Measurements from ENCODE around the gene ATP6V0A1.
A peak's percentile ranks its signal among the peaks of the same experiment; 100 is the strongest.
"Not testable (repeated sequence)": the region's sequence is repeated elsewhere in the genome, so short reads cannot be mapped to it uniquely, and the experiment has no call there.

Gene ATP6V0A1

GRCh38 chr17:42477824-42478223 is 19.1 kb downstream of the ATP6V0A1 start:
- not testable (repeated sequence) for DNase-seq

- DNase-seq, result no peak
Observed at GRCh38 chr17:42484304-42484703, 25.6 kb downstream of the ATP6V0A1 start.

GRCh38 chr17:42485680-42486079 is 27.0 kb downstream of the ATP6V0A1 start:
- DNase-seq, result no peak

GRCh38 chr17:42488032-42488431 is 29.4 kb downstream of the ATP6V0A1 start:
- DNase-seq, result no peak

GRCh38 chr17:42493319-42493718 is 34.6 kb downstream of the ATP6V0A1 start:
- no peak for DNase-seq

GRCh38 chr17:42494673-42495072 is 36.0 kb downstream of the ATP6V0A1 start:
- DNase-seq, result no peak

- no peak for DNase-seq
Observed at GRCh38 chr17:42498828-42499227, 40.1 kb downstream of the ATP6V0A1 start.

GRCh38 chr17:42502091-42502490 is 43.4 kb downstream of the ATP6V0A1 start:
- no peak for DNase-seq

- no peak for DNase-seq
Observed at GRCh38 chr17:42502926-42503325, 44.2 kb downstream of the ATP6V0A1 start.

GRCh38 chr17:42507671-42508070 is 49.0 kb downstream of the ATP6V0A1 start:
- no peak for DNase-seq

- no peak for DNase-seq
Observed at GRCh38 chr17:42508426-42509165, 49.9 kb downstream of the ATP6V0A1 start.

GRCh38 chr17:42509409-42509808 is 50.7 kb downstream of the ATP6V0A1 start:
- no peak for DNase-seq

GRCh38 chr17:42509841-42510240 is 51.2 kb downstream of the ATP6V0A1 start:
- DNase-seq, result no peak

- DNase-seq, result no peak
Observed at GRCh38 chr17:42512246-42512645, 53.6 kb downstream of the ATP6V0A1 start.

GRCh38 chr17:42512733-42513251 is 54.1 kb downstream of the ATP6V0A1 start:
- no peak for DNase-seq

GRCh38 chr17:42513686-42514085 is 55.0 kb downstream of the ATP6V0A1 start:
- DNase-seq, result no peak

GRCh38 chr17:42514279-42514678 is 55.6 kb downstream of the ATP6V0A1 start:
- DNase-seq, result no peak

GRCh38 chr17:42514867-42515266 is 56.2 kb downstream of the ATP6V0A1 start:
- no peak for DNase-seq

GRCh38 chr17:42517516-42517915 is 58.8 kb downstream of the ATP6V0A1 start:
- peak; percentile 61 for DNase-seq

GRCh38 chr17:42518046-42518754 is 59.5 kb downstream of the ATP6V0A1 start:
- no peak for DNase-seq

GRCh38 chr17:42518755-42519545 is 60.3 kb downstream of the ATP6V0A1 start:
- DNase-seq, result no peak

- DNase-seq, result no peak
Observed at GRCh38 chr17:42519546-42520491, 61.1 kb downstream of the ATP6V0A1 start.
